CD4-positive, alpha-beta T cell treated with Interleukin-15 for 1 hour (primary cell): ENCODE data around the gene AGRP.
"Not testable (repeated sequence)": the region's sequence is repeated elsewhere in the genome, so short reads cannot be mapped to it uniquely, and the experiment has no call there.

Experiments used
- DNase-seq: peaks from one replicate; pipeline ENCODE4 v3.0.0-alpha.2; 2020

AGRP gene

DNA sequence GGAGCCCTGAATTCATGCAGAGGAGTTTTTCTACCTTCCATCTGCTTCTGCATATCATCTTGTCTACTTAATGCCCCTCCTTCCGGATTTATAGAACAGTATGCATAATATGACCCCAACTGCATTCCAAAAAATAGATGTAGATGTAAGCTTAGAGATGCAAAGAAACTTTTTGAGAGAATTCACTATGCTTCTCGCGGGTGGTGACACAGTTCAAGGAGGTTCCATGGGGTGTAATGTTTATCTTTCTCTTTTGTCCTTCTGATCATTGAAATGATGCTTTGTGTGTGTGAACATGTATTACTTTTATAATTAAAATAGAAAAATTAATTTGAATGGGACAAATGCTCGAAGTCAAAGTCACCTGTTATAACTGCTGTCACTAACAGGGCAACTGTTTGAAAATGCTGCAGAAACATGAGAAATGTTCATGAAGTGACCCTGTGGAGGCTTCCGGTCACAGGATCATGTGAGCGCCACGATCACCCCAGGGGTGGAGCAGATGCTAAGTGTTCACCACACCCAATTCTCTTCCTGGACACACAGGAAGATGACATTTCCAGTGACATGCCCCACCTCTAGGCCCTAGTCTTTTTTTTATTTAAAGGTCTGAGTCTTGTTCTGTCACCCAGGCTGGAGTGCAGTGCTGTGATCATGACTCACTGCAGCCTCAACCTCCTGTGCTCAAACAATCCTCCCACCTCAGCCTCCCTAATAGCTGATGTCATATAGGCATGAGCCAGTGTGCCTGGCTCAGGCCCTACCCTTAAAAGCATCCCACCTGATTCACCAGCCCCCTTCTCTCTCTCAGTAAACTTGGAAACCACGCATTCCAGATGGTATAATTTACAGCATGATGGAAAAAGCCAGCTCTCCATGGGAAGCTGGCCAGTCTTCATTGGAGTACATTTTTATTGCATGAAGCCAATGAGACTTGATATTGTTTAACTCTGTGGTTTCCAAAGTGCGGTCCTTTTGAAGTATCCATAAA lies 21.0 kb upstream of the AGRP start:
- peak; percentile 83 for DNase-seq

DNA sequence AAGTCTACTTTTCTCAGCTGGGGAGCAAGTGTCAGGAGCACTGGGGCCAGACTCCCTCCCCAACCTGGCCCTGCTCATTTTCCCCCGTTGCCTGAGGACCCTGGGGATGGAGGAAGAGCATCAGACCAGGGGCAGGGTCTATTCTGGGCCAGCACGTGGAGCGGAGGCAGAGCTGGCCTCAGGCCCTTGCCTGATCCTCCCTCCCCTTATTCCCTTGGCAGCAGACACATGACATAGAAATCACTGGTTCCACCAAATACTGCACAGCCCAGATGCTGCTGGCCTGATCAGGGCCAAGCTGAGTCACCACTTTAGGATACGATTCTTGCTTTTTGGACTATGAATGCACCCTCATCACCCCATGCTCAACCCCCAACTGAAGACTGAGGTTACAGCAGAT lies 15.8 kb upstream of the AGRP start:
- DNase-seq, result no peak

DNA sequence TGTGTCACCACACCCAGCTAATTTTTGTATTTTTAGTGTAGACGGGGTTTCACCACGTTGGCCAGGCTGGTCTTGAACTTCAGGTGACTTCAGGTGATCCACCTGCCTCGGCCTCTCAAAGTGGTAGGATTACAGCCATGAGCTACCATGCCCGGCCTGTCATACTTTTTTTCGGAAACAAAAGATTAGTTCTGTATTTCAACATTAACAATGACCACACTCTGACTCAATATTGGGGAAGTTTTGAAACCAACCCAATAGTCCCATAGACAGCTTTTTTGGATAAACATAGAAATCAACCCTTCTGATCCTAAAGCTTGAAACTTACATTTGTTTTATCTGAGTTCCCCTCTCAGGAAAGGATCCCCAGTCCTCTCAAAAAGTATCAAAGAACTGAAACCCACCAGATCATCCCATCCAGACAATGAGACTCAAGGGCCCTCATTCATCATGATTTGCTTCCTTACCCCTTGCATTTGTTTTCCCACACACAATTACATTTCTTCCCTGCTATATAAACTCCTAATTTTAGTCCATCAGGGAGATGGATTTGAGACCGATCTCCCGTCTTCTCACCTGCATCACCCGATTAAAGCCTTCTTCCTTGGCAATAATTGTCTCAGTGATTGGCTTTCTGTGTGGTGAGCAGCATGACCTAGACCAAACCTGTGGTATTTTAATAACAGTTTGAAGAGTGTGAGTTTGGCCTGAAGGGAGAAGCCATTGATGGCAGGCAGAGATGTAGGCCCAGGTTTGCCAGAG lies 7.2 kb upstream of the AGRP start:
- no peak for DNase-seq

DNA sequence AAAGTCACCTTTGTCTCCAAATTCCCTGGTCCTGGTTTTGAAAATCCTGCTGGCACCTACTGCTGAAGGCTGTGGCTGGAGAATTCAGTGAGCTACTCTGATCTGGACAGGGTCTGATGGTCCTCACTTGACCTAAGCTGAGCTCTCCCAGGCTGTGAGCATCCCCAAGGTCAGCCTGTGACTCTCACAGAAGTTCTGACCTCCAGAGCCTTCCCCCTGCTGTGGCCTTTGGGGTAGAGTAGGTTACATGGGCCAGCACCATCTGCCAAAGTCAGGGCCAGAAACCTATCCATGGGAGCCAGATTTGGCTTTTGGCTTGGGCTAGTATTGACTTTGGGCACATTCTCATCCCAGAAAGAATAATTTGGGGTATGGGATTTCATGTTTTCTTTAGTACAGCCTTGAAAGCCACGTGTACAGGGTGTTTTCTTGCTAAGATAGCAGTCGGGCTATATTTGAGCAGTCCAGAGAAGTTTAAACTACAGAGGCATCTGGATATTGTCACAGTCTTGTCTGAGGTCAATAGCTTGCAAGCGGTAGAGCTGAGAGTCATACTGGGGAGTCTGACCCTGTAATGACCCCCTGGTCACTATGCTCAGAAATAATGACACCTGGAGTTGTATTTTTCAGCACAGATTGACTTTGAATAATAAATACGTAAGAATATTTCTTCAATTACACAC lies 6.2 kb upstream of the AGRP start:
- no peak for DNase-seq

DNA sequence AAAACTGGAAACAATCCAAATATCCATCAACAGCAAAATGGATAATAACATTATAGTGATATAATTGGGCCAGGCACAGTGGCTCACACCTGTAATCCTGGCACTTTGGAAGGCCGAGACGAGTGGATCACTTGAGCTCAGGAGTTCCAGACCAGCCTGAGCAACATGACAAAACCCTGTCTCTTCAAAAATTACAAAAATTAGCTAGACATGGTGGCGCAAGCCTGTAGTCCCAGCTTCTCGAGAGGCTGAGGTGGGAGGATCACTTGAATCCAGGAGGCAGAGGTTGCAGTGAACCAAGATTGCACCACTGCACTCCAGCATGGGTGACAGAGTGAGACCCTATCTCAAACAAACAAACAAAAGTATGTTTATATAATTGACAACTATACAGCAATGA lies 4.2 kb upstream of the AGRP start:
- not testable (repeated sequence) for DNase-seq

DNA sequence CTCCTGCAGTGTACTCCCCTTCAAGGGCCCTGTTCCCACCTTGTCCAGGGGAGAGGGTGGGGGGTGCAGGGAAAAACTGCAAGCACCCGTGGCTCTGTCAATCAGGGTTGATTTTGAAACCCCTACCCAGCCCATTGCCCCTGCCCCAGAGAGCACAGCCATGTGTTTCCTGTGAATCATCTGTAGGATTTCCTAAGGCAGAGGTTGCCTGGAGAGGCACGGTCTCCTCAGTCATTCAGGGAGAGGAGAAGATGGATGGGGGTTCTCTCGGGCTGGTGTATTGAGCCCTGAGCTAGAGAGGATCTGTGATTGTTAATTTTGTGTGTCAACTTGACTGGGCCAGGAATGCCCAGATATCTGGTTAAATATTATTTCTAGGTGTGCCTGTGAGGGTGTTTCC lies 3.5 kb upstream of the AGRP start:
- DNase-seq, result peak; percentile 26

DNA sequence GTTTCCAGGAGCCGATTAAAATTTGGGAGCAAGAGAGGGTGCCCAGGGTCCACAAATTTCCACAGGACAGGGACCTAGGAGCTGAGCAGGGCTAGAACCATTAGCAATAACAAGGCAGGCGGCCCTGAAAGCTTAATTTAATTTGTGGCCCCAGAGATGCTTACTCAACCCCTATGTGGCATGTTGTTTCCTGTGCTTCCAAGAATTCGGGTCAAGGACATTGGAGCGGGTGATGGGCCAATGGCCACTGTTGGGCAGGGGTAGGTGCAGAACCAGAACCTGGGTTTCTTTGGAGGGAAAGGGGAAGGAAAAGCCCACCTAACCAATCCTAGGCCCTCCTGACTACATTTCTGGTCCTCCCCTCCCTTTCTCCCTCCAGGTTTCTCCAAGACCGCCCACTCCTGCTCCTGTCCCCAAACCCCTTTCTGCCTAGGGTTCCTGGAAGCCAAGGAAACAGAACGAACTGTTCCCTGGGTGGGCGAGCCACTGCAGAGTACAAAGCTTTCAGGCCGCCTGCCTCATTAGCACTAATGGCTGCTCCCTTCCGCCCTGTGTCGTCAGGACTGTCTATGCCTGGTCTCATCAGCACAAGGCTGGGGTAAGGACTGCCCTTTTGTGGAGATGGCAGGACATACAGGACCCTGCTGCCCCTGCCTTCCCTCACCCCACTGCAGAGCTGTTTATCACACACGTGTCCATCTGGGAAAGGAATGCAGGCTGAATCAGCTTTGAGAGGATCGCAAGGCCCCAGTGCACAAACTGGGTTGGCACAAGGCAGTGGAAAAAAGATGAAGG lies 581 bp upstream of the AGRP start:
- no peak for DNase-seq

DNA sequence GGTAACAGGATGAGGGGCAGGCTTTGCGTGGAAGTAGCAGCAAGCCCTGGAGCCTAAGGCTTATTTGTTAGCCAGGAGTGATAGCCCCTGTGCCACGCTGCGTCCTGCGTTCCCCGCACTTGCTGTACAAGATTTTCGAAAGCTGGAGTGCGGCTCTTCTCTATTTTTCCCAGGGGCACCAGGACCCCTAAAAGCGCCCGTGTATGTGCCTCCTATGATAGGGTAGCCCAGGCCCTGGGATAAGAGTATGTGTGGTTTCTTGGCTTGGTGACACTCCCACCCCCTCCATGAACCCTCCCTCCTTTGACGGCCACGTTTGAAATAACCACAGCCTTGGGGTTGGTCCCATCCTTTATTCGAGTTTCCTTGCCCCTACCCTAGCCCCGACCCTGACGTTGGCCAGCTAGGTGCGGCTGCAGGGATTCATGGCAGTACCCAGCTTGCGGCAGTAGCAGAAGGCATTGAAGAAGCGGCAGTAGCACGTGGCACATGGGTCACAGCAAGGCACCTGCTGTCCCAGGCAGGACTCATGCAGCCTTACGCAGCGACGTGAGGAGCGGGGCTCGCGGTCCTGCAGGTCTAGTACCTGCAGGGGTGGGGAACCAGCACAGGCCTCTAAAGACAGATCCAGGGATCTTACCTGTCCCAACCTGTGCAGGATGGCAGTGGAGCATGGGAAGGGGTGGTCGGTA lies 968 bp downstream of the AGRP start:
- DNase-seq, result no peak

DNA sequence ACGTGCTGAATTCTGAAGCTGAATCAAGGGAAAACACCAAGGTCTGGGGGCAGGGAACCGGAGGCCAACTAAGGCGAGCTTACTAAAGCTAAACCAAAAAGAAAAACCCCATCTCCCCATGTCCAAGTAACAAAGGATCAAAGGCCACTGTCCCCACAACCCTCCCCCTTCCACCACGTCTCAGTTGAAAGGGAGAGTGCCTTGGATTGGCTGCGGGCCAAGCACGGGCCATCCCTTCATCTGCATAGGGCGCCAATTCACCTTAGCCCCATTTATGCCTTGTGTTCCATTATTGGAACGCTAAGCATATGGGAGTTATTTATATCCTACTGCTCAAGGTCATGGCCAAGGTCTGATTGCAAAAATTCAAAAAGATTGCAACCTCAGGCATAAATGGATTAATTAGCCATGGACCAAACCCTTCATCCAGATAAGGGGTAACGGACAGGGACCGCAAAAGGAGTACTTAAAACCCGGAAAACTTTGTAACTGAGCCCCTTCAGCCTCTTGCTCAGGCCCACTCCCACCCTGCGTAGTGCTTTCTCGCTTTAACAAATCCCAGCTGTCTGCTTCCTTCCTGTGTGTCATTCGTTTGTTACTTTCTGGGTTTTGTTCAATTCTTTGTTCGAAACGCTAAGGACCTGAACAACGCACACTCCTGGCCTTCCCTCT lies 1.6 kb downstream of the AGRP start:
- DNase-seq, result peak; percentile 41

DNA sequence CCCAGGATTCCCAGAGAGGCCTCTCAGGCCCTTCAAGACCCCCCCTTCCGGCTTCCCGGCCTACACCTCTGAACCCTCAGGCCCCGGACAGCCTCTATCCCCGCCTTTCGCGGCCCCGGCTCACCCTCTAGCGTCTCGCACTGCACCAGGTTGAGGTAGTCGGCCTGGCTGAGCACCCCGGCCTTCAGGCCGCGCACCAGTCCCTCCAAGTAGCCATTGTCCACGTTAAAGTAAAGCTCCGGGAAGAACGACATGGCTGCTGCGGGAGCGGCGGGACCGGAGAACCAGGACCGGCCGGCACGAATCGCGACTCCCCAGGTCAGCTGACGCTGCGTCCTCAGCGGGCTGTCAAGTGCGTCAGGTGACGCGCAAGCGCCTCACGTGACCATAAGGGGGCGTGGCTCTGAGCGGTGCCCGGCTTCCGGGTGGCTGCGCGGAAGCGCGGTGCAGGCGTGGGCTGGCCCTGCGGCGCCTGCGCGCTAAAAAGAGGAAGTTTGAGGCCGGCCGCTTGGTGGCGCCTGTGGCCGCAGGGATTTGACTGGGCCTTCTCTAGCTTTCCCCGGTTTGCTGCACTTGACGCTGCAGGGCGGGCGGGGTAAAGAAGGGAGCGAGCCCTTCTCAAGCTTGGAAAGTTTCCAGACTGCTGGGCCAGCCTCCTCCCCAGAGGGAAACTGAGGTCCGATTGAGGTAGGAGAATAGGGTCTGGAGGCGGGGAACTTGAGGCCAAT lies 2.4 kb downstream of the AGRP start, which contains the start of gene ATP6V0D1:
Gene ATP6V0D1 (minus strand): TSS at position 325 of the 728 bp plus-strand sequence. CDS start 71 bp downstream, at position 254.
- peak; percentile 98 for DNase-seq

DNA sequence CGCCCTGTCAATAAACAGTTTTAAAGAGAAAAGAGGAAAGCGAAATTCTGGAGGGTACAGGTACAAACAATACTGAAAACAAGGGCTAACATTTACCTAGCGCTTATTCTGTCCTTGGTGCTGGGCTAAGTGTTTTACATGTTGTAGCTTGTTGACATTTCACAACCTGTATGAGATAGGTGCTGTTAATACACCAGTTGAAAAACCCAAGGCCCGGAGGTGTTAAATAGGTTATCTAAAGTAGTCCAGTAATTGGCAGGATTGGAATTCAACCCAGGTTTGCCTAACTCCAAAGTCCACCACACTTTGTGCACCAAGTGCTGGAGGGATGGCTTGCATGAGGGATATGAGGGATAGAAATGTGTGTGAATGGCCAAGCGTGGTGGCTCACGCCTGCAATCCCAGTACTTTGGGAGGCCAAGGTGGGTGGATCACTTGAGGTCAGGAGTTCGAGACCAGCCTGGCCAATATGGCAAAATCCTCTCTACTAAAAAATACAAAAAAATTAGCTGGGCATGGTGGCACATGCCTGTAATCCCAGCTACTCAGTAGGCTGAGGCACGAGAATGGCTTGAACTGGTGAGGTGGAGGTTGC lies 5.3 kb downstream of the AGRP start:
- DNase-seq, result no peak

DNA sequence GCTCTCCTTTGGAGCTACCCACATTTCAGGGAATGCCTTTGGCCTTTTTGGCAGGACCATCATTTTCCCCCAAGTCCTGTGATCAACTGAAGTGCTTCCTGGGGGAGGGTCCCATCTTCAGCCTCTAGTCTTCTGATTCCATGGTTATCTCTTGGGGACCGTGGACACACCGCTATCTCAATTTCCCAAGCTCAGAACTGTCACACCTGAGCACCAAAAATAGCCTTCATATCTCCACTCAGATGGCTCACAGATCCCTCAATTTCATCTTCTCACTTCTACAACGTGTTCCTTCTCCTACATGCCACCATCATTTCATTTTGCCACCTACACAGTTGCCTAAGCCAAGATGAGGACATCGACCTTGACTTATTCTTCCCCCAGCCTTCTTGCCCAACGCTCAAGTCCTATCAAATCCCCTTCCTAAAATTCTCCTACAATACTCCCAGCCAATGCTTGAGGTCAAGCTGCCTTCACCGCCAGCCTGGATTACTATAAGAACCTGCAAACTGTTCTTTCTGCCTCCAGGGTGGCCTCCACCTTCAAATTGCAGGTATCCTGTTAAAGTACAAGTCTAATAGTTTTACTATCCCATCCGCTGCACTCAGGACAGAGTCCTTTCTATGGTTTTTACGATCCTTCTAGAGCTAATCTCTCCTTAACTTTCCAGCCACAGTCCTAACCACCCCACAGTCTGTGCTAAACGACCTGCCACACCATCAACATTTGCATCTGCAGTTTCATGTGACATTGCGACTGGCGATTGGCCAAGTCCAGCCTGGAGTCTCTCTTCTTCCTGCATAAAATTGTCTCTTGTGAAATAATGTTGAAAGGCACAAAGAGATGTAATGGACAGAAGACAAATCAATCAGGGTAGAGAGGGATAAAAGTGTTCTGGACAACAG lies 8.5 kb downstream of the AGRP start:
- no peak for DNase-seq

DNA sequence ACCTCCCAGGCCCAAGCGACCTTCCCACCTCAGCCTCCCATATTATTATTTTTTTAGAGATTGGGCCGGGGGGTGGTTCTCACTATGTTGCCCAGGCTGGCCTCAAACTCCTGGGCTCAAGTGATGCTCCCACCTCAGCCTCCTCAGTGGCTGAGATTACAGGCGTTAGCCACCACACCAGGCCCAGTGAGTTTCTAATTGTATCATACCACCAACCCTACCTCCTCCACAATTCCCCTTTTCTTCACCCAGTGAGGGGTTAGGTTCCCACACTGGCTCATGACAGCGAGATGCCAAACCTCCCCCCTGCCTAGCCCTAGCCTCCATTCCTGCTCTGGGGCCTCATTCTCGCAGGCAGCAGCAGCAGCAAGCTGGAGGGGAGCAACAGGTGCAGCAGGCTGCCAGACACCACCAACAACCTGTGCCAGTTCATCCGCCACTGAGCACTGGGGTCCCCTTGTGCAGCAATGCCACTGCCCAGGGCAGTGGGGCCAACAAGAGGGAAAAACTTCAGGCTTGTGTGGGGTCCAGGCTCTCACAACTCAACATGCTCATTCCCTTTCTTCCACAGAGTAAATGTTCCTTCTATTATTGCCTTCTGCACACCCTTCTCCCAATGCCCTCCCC lies 11.5 kb downstream of the AGRP start:
- no peak for DNase-seq

DNA sequence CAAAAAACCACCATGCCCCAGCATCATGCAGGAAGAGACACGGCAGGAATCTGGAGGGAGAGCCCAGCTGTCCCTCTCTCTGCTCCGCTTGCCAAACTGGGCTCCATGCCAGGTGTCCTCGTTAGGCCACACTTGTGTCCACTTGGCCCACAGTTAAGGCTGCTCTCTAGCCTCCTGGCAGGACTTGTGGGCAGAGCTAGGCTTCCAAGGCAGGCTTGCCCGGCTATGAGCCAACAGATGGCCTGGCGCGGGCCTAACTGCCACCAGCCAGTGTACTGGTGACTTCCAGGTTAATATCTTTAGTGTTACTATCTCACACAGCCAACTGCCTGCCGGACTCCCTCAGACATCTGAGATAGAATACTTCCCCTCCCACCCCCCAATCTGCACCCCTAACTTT lies 13.0 kb downstream of the AGRP start:
- DNase-seq, result no peak

DNA sequence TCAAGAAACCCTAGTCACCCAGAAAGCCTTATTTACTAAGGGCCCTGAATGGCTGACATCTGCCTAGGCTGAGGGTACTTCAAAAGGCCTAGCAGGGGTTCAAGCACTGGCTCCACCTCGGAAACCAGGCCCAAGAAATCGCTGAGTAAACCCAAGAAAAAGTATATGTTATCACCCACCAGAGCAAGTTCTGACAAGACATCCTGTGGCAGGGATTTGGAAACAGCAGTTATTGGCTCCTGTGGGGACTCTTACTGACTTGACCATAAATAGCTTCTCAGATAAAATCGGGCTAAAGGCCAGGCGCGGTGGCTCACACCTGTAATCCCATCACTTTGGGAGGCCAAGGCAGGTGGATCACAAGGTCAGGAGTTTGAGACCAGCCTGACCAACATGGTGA lies 14.6 kb downstream of the AGRP start:
- DNase-seq, result no peak

DNA sequence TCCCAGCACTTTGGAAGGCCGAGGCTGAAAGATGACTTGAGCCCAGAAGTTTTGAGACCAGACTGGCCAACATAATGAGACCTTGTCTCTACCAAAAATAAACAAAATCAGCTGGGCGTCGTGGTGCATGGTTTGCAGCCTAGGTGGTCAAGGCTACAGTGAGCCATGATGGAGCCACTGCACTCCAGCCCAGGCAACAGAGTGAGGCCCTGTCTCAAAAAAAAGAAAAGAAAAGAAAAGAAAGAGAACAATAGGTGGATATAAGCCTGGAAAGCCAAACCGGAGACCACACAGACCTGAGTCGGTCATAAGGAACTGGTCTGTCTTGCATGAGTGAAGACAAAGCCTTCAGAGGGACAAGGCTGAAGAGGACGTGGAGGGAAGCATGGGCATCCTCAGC lies 16.8 kb downstream of the AGRP start:
- DNase-seq, result no peak

DNA sequence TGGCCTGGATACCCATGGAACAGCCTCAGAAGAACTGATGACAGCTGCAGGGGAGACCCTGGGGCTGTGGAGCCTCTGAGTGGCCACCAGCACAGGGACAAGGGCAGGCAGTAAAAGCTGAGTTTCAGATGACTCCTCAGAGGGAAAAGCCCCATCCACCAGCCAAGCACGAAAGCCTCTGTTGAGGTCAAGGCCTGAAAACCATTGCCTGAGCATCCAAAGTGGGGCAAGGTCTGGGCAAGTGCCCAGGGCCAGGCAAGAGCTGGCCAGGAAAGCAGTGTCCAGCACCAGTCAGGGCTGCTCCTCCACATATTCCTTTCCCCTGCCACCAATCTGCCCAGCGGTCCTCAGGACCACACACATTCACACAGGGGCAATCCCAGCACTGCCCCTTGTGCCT lies 18.8 kb downstream of the AGRP start:
- no peak for DNase-seq

DNA sequence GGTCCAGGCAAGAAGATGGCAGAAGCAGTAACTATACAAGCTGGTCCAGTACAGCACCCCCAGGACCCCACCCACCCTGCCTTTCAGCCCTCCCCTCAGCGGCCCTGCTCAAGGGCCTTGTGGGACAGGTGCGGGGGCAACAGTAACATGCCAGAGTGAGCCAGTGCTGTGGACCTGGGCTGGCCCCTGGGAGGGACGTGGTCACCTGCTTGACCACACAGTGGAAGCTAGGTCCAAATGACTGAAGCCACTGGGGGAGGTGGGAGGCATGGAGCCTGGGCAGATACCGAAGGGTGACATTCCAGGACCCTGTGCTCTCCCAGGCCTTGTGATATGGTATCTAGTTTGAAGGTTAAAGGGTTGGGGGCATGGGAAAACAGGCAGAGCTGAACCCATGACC lies 19.7 kb downstream of the AGRP start:
- DNase-seq, result no peak

DNA sequence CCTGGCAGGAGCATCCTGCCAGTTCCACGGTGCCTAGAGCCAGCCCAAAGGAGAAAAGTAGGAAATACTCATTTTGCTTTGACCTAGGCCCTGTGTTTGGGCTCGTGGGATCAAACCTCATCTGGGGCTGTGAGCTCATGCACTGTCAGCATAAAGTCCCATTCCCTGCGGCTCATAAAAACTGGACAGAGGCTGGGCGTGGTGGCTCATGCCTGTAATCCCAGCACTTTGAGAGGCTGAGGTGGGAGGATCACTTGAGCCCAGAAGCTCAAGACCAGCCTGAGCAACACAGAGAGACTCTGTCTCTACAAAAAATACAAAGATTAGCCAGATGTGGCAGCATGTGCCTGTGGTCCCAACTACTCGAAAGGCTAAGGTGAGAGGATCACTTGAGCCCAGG lies 20.3 kb downstream of the AGRP start:
- no peak for DNase-seq
